ENCODE measurements around the gene ELANE. TPM values are rescaled to one million over a fixed set of nuclear protein-coding genes. Genes with fewer than 3 reads are reported as not detected.

Gene ELANE
- total RNA-seq, 1 donor from 2014 or later: not detected

DNA sequence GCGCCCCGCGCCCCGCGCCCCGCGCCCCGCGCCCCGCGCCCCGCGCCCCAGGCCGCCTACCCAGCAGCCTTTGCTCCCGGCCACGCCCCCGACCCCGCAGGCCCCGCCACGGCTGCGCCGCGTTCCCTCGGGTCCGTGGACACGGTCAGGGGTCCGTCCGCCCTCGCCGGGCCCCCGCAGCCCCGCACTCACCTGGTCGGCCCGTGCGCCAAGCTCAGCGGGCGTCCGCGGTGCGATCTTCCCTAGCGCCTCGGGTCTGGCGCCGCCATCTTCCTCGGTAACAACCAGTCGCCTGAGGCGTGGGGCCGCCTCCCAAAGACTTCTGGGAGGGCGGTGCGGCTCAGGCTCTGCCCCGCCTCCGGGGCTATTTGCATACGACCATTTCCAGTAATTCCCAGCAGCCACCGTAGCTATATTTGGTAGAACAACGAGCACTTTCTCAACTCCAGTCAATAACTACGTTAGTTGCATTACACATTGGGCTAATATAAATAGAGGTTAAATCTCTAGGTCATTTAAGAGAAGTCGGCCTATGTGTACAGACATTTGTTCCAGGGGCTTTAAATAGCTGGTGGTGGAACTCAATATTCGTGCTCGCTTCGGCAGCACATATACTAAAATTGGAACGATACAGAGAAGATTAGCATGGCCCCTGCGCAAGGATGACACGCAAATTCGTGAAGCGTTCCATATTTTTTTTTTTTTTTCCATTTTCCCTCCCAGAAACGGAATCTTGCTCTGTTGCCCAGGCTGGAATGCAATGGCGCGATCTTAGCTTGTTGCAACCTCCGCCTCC lies 41.0 kb downstream of the ELANE start, which contains the start of the genes MED16 and RNU6-9:
Gene MED16, minus strand, starts transcription at position 294 of the 796 bp plus-strand sequence. CDS start 2,056 bp downstream, outside the sequence.
Gene RNU6-9, plus strand, starts transcription at position 591 of the 796 bp plus-strand sequence.
- H3K4me3 ChIP-seq (ENCODE audit: low read depth, low read length): peak within 1 kb of the TSS; percentile 89
- DNase-seq (ENCODE audit: low read depth): peak; percentile 59
- TF ChIP-seq, protein P1, sequence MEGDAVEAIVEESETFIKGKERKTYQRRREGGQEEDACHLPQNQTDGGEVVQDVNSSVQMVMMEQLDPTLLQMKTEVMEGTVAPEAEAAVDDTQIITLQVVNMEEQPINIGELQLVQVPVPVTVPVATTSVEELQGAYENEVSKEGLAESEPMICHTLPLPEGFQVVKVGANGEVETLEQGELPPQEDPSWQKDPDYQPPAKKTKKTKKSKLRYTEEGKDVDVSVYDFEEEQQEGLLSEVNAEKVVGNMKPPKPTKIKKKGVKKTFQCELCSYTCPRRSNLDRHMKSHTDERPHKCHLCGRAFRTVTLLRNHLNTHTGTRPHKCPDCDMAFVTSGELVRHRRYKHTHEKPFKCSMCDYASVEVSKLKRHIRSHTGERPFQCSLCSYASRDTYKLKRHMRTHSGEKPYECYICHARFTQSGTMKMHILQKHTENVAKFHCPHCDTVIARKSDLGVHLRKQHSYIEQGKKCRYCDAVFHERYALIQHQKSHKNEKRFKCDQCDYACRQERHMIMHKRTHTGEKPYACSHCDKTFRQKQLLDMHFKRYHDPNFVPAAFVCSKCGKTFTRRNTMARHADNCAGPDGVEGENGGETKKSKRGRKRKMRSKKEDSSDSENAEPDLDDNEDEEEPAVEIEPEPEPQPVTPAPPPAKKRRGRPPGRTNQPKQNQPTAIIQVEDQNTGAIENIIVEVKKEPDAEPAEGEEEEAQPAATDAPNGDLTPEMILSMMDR (conservative IDR thresholded peaks at IDR 0.05; ENCODE audit: low read depth, low read length): no peak

GRCh38 chr19:896434-896833 lies 44.3 kb downstream of the ELANE start:
- H3K4me3 ChIP-seq (ENCODE audit: low read depth, low read length): no peak overlapping the region
- no peak for DNase-seq (ENCODE audit: low read depth)
- TF ChIP-seq, protein P1 (conservative IDR thresholded peaks at IDR 0.05; ENCODE audit: low read depth, low read length): no peak

GRCh38 chr19:896999-897398 lies 44.9 kb downstream of the ELANE start:
- TF ChIP-seq, protein P1 (conservative IDR thresholded peaks at IDR 0.05; ENCODE audit: low read depth, low read length): no peak
- H3K4me3 ChIP-seq (ENCODE audit: low read depth, low read length): no peak overlapping the region
- DNase-seq (ENCODE audit: low read depth): no peak

GRCh38 chr19:897442-898039 lies 45.4 kb downstream of the ELANE start:
- TF ChIP-seq, protein P1 (conservative IDR thresholded peaks at IDR 0.05; ENCODE audit: low read depth, low read length): peak; percentile 25
- no peak for DNase-seq (ENCODE audit: low read depth)

DNA sequence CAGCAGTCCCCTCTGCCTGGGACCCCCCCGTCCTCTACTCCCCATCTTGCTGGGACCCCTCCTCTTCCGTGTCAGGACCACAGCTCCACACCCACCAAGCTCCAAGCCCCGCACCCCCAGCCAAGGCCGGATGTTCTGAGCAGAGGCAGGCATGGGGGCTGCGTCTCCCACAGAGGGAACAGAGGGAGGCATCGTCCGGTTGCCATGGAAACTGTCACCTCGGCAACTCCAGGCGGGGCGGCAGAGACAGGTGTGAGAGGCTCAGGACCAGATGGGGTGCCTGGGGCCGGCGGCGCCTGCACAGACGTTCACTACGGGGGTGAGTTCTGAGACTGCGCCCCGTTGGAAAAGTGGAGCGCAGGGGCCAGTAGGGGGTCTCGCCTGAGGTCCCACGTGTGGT lies 46.6 kb downstream of the ELANE start:
- no peak overlapping the region for H3K4me3 ChIP-seq (ENCODE audit: low read depth, low read length)
- DNase-seq (ENCODE audit: low read depth): no peak
- TF ChIP-seq, protein P1 (conservative IDR thresholded peaks at IDR 0.05; ENCODE audit: low read depth, low read length): no peak

More at GRCh38 chr19:897442-898039, 45.4 kb downstream of the ELANE start:
- no peak overlapping the region for H3K4me3 ChIP-seq (ENCODE audit: low read depth, low read length)

DNA sequence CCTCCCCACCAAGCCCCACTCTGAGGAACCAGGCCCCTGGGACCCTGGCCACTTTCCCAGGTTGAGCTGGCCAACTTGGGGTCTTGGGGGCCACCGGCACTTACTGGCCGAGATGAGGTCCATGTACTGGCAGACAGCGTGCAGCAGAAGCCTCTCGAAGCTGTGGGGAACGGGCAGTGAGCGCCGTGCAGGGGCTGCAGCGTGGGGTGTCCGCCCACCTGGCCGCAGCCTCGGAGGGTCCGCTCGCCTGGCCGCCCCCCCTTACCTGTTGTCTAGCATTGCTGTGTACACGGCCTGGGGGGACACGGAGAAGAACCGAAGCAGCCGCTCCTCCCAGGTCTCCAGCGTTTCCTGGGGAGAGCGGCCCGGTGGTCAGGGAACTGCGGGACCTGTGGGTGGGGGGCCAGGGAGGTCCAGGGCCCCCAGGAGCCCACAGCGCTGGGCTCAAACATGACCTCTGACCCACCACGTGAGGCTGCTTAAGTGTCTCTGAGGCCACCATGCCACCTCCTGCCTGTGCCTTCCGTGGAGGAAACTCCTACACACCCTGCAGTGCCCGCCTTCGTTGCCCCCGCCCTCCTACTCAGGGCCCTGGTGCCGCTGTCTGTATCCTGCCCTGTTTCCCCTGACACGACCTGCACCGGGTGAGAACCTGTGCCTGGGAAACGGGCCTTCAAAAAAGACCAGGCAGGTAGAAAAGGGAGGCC lies 47.4 kb downstream of the ELANE start:
- DNase-seq (ENCODE audit: low read depth): no peak
- TF ChIP-seq, protein P1 (conservative IDR thresholded peaks at IDR 0.05; ENCODE audit: low read depth, low read length): no peak
- no peak overlapping the region for H3K4me3 ChIP-seq (ENCODE audit: low read depth, low read length)

Data from epithelial cell of proximal tubule (primary cell).